ENCODE data around the gene DNAAF6.

The DNAAF6 gene

DNA sequence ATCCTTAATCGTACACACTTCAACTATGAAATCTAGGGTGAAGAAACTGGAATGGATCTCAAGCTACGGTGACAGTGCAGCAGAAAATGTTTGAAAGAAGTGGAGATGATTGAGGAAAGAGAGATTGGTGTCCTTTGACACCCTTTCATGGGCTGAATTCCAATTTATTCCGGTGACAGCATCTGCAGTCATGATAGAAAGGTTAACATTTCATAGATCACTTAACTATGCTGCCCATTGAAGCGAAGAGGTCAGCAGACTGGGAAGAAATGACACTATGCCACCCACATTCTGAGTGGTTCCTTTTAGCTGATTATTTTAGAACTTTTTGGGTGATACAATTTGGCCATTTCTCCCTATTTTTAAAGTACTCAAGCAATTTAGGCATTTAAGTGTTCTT, 82.3 kb downstream of the DNAAF6 start:
- no peak for DNase-seq (ENCODE audit: low read depth, low spot score)
- H3K4me3 ChIP-seq (ENCODE audit: low read depth, low read length) = no peak overlapping the region
- TF ChIP-seq, protein P1, sequence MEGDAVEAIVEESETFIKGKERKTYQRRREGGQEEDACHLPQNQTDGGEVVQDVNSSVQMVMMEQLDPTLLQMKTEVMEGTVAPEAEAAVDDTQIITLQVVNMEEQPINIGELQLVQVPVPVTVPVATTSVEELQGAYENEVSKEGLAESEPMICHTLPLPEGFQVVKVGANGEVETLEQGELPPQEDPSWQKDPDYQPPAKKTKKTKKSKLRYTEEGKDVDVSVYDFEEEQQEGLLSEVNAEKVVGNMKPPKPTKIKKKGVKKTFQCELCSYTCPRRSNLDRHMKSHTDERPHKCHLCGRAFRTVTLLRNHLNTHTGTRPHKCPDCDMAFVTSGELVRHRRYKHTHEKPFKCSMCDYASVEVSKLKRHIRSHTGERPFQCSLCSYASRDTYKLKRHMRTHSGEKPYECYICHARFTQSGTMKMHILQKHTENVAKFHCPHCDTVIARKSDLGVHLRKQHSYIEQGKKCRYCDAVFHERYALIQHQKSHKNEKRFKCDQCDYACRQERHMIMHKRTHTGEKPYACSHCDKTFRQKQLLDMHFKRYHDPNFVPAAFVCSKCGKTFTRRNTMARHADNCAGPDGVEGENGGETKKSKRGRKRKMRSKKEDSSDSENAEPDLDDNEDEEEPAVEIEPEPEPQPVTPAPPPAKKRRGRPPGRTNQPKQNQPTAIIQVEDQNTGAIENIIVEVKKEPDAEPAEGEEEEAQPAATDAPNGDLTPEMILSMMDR (IDR thresholded peaks at IDR 0.05; ENCODE audit: low read depth, low read length) = no peak
- in situ Hi-C loops (cut with HindIII; ENCODE audit: low sequenced_read_pairs) = no loop called here

DNA sequence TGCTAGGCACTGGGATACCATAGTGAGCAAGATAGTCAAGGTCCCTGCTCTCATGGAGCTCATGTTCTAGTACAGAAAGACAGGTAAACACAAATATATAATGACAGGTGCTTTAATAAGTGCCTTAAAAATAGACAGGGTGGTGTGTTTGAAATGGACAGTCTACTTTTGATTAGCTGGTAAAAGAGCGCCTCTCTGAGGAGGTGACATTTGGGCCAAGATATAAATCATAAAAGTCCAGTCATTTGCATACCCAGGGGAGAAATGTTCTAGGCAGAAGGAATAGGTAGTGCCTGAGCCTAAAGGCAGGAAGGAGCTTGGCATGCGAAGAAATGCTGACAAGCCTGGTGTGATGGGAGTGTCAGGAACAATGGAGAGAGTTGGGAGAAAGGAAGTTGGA, 83.6 kb downstream of the DNAAF6 start:
- TF ChIP-seq, protein P1 (IDR thresholded peaks at IDR 0.05; ENCODE audit: low read depth, low read length) = no peak
- in situ Hi-C loops (cut with HindIII; ENCODE audit: low sequenced_read_pairs) = no loop called here
- DNase-seq (ENCODE audit: low read depth, low spot score) = no peak
- H3K4me3 ChIP-seq (ENCODE audit: low read depth, low read length) = no peak overlapping the region

DNA sequence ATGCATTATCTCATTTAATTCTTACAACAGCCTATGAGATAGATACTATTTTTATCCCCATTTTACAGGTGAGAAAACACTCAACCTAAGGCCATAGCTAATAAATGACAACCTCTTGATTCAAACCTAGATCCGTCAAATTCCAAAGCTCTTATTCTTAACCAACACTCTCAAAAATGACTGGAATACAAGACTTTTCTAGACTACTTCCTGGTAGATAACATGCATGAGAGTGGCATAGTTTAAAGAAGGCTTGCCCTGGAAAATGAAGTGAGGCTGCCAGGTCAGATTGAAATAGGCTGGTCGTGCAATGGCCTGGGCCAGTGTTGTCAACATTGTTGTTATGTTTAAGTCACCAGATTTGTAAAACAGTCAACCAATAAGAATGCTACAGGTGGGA, 86.6 kb downstream of the DNAAF6 start:
- H3K4me3 ChIP-seq (ENCODE audit: low read depth, low read length) = no peak overlapping the region
- TF ChIP-seq, protein P1 (IDR thresholded peaks at IDR 0.05; ENCODE audit: low read depth, low read length) = no peak
- in situ Hi-C loops (cut with HindIII; ENCODE audit: low sequenced_read_pairs) = no loop called here
- DNase-seq (ENCODE audit: low read depth, low spot score) = no peak

All from astrocyte of the spinal cord (primary cell).